HepG2 (cell line): ENCODE data around the gene SGMS1. TPM values are rescaled to one million over a fixed set of nuclear protein-coding genes. Genes with fewer than 3 reads are reported as not detected.
A peak's percentile ranks its signal among the peaks of the same experiment; 100 is the strongest.
"Not testable (repeated sequence)": the region's sequence is repeated elsewhere in the genome, so short reads cannot be mapped to it uniquely, and the experiment has no call there.

ENCODE experiments used
- ATAC-seq: fragments of 200-7000 bp; cut with Tn5 transposase; 3 replicates; pipeline ENCODE4 v1.9.1; 2020; ENCODE audit warnings: mild to moderate bottlenecking, moderate library complexity
- BruUV-seq: library from RNA; stranded (reverse); fragments of 400-500 nt; replicated peaks from 2 replicates; lab custom pipeline; 2021; lab: Mats Ljungman, UMichigan
- CTCF ChIA-PET: fragments of 300-600 bp; formaldehyde crosslinking; extraction: SDS; loops from one replicate; lab custom pipeline; 2021; ENCODE audit warnings: low total read pairs, inconsistent platforms, low intra/inter-chr PET ratio; lab: Yijun Ruan, JAX
- POLR2A ChIA-PET: fragments of 350-600 bp; sonication (Branson Sonifier 250); formaldehyde crosslinking; loops from one replicate; lab custom pipeline; 2020; ENCODE audit warnings: antibody characterized with exemption, inconsistent platforms; lab: Yijun Ruan, JAX
- DNase-seq: peaks from one replicate; pipeline ENCODE4 v3.0.0-alpha.2; 2015; ENCODE audit warnings: low spot score
- FAIRE-seq: peaks from 3 replicates; lab custom pipeline; 2011; peaks lifted over from hg19 to GRCh38; lab: Jason Lieb, UNC
- H2AFZ ChIP-seq: one replicate; pipeline ENCODE4 v1.6.1; 2011; ENCODE audit warnings: low read length, inconsistent platforms
- H3K27ac ChIP-seq: fragments of 300-600 bp; 3 replicates; pipeline ENCODE4 v1.8.0; 2011; ENCODE audit warnings: mixed run types, mild to moderate bottlenecking, mixed read lengths, low read length, inconsistent platforms; ENCODE audit not compliant: insufficient read depth; ENCODE audit errors: extremely low read length
- H3K27me3 ChIP-seq, 2 experiments: fragments of 200-600 bp in 1 of 2; 2 replicates in 1 of 2; 3 replicates in 1 of 2; pipeline versions ENCODE4 v1.6.0 to v1.8.0; 2011; ENCODE audit warnings: low read length in 2 of 2, mild to moderate bottlenecking in 2 of 2, moderate library complexity in 2 of 2, inconsistent platforms in 1 of 2; ENCODE audit not compliant: insufficient read depth in 2 of 2, control insufficient read depth in 1 of 2
- H3K36me3 ChIP-seq, 2 experiments: fragments of 200-600 bp in 1 of 2; replicated peaks in 1 of 2; 2 replicates in 1 of 2; 3 replicates in 1 of 2; pipeline versions ENCODE4 v1.5.1 to v1.8.0; 2011; ENCODE audit warnings: low read length in 2 of 2, inconsistent platforms in 1 of 2; ENCODE audit not compliant: insufficient read depth in 2 of 2, control insufficient read depth in 1 of 2
- H3K4me1 ChIP-seq: 2 replicates; pipeline ENCODE4 v1.5.1; 2012; ENCODE audit warnings: low read length, inconsistent platforms; ENCODE audit not compliant: insufficient read depth
- H3K4me2 ChIP-seq: 2 replicates; pipeline ENCODE4 v1.6.0; 2011; ENCODE audit warnings: low read depth, low read length, inconsistent platforms
- H3K4me3 ChIP-seq, 3 experiments: fragments of 200-600 bp in 1 of 3; sonication (generic), shearing (Covaris generic) in 1 of 3; replicated peaks in 1 of 3; 2 replicates each; pipeline ENCODE4 v1.5.1; 2011 to 2016; ENCODE audit warnings: low read length in 3 of 3, inconsistent platforms in 2 of 3, low read depth in 2 of 3, mild to moderate bottlenecking in 2 of 3, control low read depth in 1 of 3, mixed read lengths in 1 of 3; ENCODE audit not compliant: insufficient read depth in 1 of 3
- H3K79me2 ChIP-seq: one replicate; pipeline ENCODE4 v1.6.1; 2011; ENCODE audit warnings: low read length, inconsistent platforms; ENCODE audit not compliant: insufficient read depth
- H3K9ac ChIP-seq: 2 replicates; pipeline ENCODE4 v1.6.0; 2011; ENCODE audit warnings: mild to moderate bottlenecking, low read depth, low read length, inconsistent platforms; ENCODE audit not compliant: insufficient read depth
- H3K9me3 ChIP-seq: 2 replicates; pipeline ENCODE4 v1.5.1; 2012; ENCODE audit warnings: mild to moderate bottlenecking, low read length
- H4K20me1 ChIP-seq: 2 replicates; pipeline ENCODE4 v1.6.0; 2011; ENCODE audit warnings: inconsistent platforms, mild to moderate bottlenecking, low read length, moderate library complexity; ENCODE audit not compliant: insufficient read depth
- KAT8 ChIP-seq: IDR thresholded peaks from 2 replicates; pipeline ENCODE4 v1.6.1; 2016; ENCODE audit warnings: missing genetic modification reagents, missing compliant biosample characterization
- KDM2A ChIP-seq: sonication (generic); formaldehyde crosslinking; IDR thresholded peaks from 2 replicates; pipeline ENCODE4 v1.4.0; 2020; ENCODE audit warnings: low read depth, missing genetic modification reagents, borderline replicate concordance
- POLR2AphosphoS5 ChIP-seq: IDR thresholded peaks from 2 replicates; pipeline ENCODE4 v1.6.1; 2012; ENCODE audit warnings: low read depth, low read length
- RAD21 ChIP-seq: fragments of 450-650 bp; formaldehyde crosslinking; IDR thresholded peaks from 2 replicates; pipeline ENCODE4 v1.5.0; 2020; ENCODE audit warnings: mild to moderate bottlenecking
- TAF1 ChIP-seq: sonication (generic); formaldehyde crosslinking; IDR thresholded peaks from 2 replicates; pipeline ENCODE4 v1.4.0; 2020; ENCODE audit warnings: missing genetic modification reagents
- ZNF263 ChIP-seq: sonication (generic); formaldehyde crosslinking; IDR thresholded peaks from 2 replicates; pipeline ENCODE4 v1.4.0; 2020; ENCODE audit warnings: missing genetic modification reagents
- ZNF331 ChIP-seq: sonication (generic); formaldehyde crosslinking; IDR thresholded peaks from 2 replicates; pipeline ENCODE4 v1.4.0; 2020; ENCODE audit warnings: missing genetic modification reagents
- ZNF547 ChIP-seq: sonication (generic); formaldehyde crosslinking; IDR thresholded peaks from 2 replicates; pipeline ENCODE4 v1.5.1; 2020; ENCODE audit warnings: mild to moderate bottlenecking, missing genetic modification reagents
- ZSCAN31 ChIP-seq: sonication (generic); formaldehyde crosslinking; IDR thresholded peaks from 2 replicates; pipeline ENCODE4 v1.5.0; 2020; ENCODE audit warnings: low read depth, mild to moderate bottlenecking, missing genetic modification reagents
- WGBS: methylation state at CpG from one replicate; pipeline ENCODE4 v1.1.6; 2017; ENCODE audit warnings: low lambda C conversion rate; 5-methylcytosine and 5-hydroxymethylcytosine counted together
- in situ Hi-C: cut with HindIII; loops from 2 replicates; pipeline ENCODE4 v1.10.0; 2017; ENCODE audit warnings: low pct_unique_long_range_greater_than_20kb; ENCODE audit not compliant: extremely low pct_ligation_motif_present
- intact Hi-C: fragments of 100-400 bp; cut with micrococcal nuclease; formaldehyde crosslinking; loops from one replicate; pipeline ENCODE4 v1.10.0; 2022; ENCODE audit not compliant: unreplicated experiment
- polyA plus RNA-seq, 8 experiments: library from polyadenylated mRNA; depleted of rRNA in 3 of 8; stranded (reverse) in 7 of 8; unstranded in 1 of 8; fragments of >200 nt; fragmentation: Illumina TruSeq in 4 of 8; extraction: Trizol in 4 of 8; gene quantifications; 2 replicates each; pipeline versions ENCODE4 v1.2.1 to v1.2.3, GENCODE V29; 2011 to 2016; ENCODE audit warnings: low read depth in 4 of 8, missing spikeins in 1 of 8, mixed read lengths in 1 of 8; ENCODE audit not compliant: insufficient read depth in 1 of 8
- total RNA-seq, 5 experiments: library from RNA; depleted of rRNA; stranded (reverse); fragments of >200 nt; fragmentation: Illumina TruSeq; extraction: Trizol; gene quantifications; 2 replicates each; pipeline ENCODE4 v1.2.3, GENCODE V29; 2016; ENCODE audit warnings: low read depth in 1 of 5
- TF ChIP-seq, protein P1 (sequence below): sonication (generic); formaldehyde crosslinking; IDR thresholded peaks from 2 replicates; pipeline ENCODE4 v1.4.0; 2020; ENCODE audit warnings: missing genetic modification reagents
- TF ChIP-seq, protein P2 (sequence below): sonication (generic); IDR thresholded peaks from 2 replicates; pipeline ENCODE4 v1.6.1; 2016; ENCODE audit warnings: low read depth, borderline replicate concordance

Gene SGMS1
- total and polyA plus RNA-seq, 2 of the 13 experiments (the other 11 are each of a cell fraction or from before 2014, with no cell fraction given): 6.5 to 15.1 TPM

DNA sequence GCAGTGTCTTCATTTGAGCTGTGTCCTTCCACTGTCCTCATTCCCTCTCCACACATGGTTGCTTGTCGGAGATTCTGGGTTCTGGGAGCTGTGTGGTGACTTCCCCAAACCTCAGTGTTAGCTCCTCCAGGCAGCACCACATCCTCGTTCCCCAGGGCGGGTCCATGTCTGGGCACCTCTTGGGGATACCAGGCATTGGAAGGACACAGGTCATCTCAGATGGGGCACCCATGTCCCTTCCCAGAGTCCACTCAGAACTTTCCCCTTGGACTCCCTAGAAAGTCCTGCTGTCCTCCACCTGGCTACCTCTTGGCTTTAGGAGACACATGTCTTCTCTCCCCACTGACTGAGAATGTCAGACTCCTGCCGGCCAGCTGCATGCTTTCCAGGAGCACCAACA lies 37.8 kb upstream of the SGMS1 start:
- H3K27ac ChIP-seq, POLR2A ChIA-PET, DNase-seq, H3K36me3 ChIP-seq, H3K9me3 ChIP-seq, in situ Hi-C loops, ATAC-seq, H4K20me1 ChIP-seq, H3K79me2 ChIP-seq, FAIRE-seq, CTCF ChIA-PET, intact Hi-C loops, H3K4me3 ChIP-seq, H3K27me3 ChIP-seq, H2AFZ ChIP-seq, H3K9ac ChIP-seq, BruUV-seq, H3K4me2 ChIP-seq: not testable (repeated sequence)
- H3K4me1 ChIP-seq: peaks cover 12% of the 10 kb centered on the region
- 7% methylated on average over 4 of the region's 4 CpGs for WGBS

DNA sequence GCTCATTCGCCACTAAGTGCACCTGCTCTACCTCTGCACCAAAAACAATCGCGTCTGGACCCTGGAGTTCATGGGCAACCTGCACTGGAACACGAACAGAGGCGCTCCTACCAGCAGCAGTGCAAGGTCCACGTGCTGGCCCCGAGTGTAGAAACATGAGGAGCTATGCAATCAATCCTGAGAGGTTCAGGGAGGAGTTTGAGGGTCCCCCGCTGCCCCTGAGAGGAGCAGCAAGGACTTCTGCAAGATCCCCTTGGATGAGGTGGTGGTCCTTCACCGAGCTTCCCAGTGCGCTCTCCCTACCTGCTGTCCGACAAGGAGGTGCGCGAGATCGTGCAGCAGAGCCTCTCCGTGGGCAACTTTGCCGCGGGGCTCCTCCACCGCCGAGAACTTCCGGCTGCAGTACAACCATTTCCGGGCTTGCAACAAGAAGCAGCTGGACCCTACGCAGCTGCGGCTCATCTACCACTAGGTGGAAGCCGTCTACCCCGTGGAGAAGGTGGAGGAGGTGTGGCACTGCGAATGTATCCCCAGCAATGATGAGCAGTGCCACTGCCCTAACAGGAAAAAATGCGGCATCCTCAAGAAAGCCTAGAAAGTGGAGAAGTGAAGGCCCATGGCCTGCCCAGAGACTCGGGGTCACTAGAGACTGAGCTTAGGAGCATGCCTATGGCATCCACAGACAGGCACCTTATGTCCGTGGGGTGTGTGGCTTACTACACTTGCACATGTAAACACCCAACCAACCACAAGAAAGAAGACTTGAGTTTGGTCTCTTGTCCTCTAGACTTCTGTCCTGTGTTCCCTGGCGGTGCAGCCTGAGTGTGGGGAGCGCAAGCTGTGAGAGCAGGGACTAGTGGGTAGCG lies 36.3 kb upstream of the SGMS1 start:
- H3K9me3 ChIP-seq, H3K27ac ChIP-seq, intact Hi-C loops, BruUV-seq, H3K79me2 ChIP-seq, CTCF ChIA-PET, in situ Hi-C loops, H4K20me1 ChIP-seq, H3K27me3 ChIP-seq, H3K36me3 ChIP-seq: not testable (repeated sequence)
- 30% methylated on average over 12 of the region's 32 CpGs for WGBS
- Histone ChIP-seq H2AFZ (peak overlapping the region; percentile 13), H3K4me1 (peaks cover 12% of the 10 kb centered on the region), H3K4me3 (peak overlapping the region; percentile 36 to 70 (median 65); a peak in 5 of 6 replicates), H3K9ac (peak overlapping the region; percentile 34; the same call in 1 of the 2 replicates), H3K4me2 (peak overlapping the region; percentile 72)
- DNase-seq (peak; percentile 69), ATAC-seq (peak; percentile 99), FAIRE-seq (peak; percentile 83)
- POLR2A ChIA-PET: interaction anchor here (0.9 to 1.8 kb wide), 4 partner anchors 12 to 80 kb away, joined by 3 to 13 read pairs (median 4); partner anchors contain the start of gene ASAH2B
- TF ChIP-seq KDM2A: peak; percentile 73; the same call in 1 of the 2 replicates
- TF ChIP-seq POLR2AphosphoS5: peak; percentile 47
- TF ChIP-seq ZSCAN31 (CRISPR knock-in tag): peak; percentile 49; the same call in 1 of the 2 replicates
- peak; percentile 61; the same call in 1 of the 2 replicates for TF ChIP-seq ZNF547 (CRISPR knock-in tag)
- peak; percentile 72 for TF ChIP-seq KAT8 (CRISPR knock-in tag)
- peak; percentile 81; the same call in 1 of the 2 replicates for TF ChIP-seq ZNF263 (CRISPR knock-in tag)
- 0 out of 2 replicates have a peak, but pooled peaks have one; percentile 32 for TF ChIP-seq ZNF331 (CRISPR knock-in tag)
- TF ChIP-seq RAD21 (CRISPR knock-in tag): 0 out of 2 replicates have a peak, but pooled peaks have one; percentile 23
- TF ChIP-seq, protein P1, sequence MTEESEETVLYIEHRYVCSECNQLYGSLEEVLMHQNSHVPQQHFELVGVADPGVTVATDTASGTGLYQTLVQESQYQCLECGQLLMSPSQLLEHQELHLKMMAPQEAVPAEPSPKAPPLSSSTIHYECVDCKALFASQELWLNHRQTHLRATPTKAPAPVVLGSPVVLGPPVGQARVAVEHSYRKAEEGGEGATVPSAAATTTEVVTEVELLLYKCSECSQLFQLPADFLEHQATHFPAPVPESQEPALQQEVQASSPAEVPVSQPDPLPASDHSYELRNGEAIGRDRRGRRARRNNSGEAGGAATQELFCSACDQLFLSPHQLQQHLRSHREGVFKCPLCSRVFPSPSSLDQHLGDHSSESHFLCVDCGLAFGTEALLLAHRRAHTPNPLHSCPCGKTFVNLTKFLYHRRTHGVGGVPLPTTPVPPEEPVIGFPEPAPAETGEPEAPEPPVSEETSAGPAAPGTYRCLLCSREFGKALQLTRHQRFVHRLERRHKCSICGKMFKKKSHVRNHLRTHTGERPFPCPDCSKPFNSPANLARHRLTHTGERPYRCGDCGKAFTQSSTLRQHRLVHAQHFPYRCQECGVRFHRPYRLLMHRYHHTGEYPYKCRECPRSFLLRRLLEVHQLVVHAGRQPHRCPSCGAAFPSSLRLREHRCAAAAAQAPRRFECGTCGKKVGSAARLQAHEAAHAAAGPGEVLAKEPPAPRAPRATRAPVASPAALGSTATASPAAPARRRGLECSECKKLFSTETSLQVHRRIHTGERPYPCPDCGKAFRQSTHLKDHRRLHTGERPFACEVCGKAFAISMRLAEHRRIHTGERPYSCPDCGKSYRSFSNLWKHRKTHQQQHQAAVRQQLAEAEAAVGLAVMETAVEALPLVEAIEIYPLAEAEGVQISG: 0 out of 2 replicates have a peak, but pooled peaks have one; percentile 21
- TF ChIP-seq TAF1: peak; percentile 79
- TF ChIP-seq, protein P2, sequence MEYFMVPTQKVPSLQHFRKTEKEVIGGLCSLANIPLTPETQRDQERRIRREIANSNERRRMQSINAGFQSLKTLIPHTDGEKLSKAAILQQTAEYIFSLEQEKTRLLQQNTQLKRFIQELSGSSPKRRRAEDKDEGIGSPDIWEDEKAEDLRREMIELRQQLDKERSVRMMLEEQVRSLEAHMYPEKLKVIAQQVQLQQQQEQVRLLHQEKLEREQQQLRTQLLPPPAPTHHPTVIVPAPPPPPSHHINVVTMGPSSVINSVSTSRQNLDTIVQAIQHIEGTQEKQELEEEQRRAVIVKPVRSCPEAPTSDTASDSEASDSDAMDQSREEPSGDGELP: peak; percentile 78; the same call in 1 of the 2 replicates
